Loucy (cell line): ENCODE data around the gene CACNA1I.

Experiments used
- EZH2phosphoT487 ChIP-seq: fragments of 200-600 bp; IDR thresholded peaks from 2 replicates; pipeline ENCODE4 v1.6.1; 2018; ENCODE audit warnings: antibody characterized with exemption, mild to moderate bottlenecking, moderate library complexity, borderline replicate concordance
- TF ChIP-seq, protein P1 (sequence below): fragments of 200-600 bp; sonication (generic); conservative IDR thresholded peaks from 2 replicates; pipeline ENCODE4 v1.5.1; 2014; ENCODE audit warnings: mild to moderate bottlenecking, antibody characterized with exemption, low read length

DNA sequence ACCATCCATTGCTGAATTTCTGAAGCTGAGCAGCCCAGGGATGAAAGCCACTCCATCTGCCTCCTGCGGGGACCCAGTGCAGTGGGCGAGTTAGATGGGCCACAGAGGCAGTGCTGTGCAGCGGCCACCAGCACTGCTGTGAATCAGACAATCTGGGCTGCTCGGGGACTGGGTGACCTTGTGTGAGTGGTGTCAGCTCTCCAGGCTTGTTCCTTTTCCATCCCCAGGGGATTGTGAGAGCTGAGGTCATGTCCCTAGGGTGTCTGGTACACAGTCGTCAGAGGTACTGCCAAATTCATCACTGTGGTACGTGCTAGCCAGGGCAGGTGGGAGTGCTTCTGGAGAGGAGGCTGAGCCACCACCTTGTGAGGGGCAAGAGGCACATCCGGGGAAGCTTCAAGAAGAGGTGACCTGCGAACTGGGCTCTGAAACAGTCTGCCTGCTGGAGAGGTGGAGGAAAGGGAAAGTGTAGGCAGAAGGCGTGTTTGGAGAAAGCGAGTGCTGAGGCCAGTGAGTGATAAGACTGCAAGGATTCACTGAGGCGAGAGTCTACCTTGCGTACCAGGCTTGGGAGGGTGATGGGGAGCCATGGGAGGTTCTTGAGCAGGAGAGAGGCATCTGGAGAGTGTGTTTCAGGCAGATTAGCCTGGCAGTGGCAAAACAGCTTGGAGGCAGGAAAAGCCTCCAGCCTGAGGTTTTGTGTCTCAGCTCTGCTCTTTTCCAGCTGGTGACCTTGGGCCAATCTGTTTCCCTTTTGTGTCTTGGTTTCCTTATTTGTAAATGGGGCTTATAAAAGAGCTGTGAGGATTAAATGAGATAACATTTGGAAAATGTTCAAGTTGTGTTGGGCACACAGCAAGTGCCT is 22.7 kb downstream of the CACNA1I start:
- TF ChIP-seq, protein P1, sequence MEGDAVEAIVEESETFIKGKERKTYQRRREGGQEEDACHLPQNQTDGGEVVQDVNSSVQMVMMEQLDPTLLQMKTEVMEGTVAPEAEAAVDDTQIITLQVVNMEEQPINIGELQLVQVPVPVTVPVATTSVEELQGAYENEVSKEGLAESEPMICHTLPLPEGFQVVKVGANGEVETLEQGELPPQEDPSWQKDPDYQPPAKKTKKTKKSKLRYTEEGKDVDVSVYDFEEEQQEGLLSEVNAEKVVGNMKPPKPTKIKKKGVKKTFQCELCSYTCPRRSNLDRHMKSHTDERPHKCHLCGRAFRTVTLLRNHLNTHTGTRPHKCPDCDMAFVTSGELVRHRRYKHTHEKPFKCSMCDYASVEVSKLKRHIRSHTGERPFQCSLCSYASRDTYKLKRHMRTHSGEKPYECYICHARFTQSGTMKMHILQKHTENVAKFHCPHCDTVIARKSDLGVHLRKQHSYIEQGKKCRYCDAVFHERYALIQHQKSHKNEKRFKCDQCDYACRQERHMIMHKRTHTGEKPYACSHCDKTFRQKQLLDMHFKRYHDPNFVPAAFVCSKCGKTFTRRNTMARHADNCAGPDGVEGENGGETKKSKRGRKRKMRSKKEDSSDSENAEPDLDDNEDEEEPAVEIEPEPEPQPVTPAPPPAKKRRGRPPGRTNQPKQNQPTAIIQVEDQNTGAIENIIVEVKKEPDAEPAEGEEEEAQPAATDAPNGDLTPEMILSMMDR = no peak
- TF ChIP-seq EZH2phosphoT487 = no peak
